GM12878 (cell line): ENCODE measurements around the gene ZFP91. TPM values are rescaled to one million over a fixed set of nuclear protein-coding genes. Genes with fewer than 3 reads are reported as not detected.

Source experiments
- ATAC-seq: fragments of 200-7000 bp; cut with Tn5 transposase; 3 replicates; pipeline ENCODE4 v1.9.1; 2020; ENCODE audit warnings: mild to moderate bottlenecking, moderate library complexity
- BruUV-seq: library from RNA; stranded (reverse); fragments of 400-500 nt; replicated peaks from 2 replicates; lab custom pipeline; 2021; lab: Mats Ljungman, UMichigan
- CTCF ChIA-PET: fragments of 300-600 bp; sonication (Branson Sonifier 250); formaldehyde crosslinking; extraction: SDS; loops from one replicate; lab custom pipeline; 2021; ENCODE audit warnings: inconsistent platforms; lab: Yijun Ruan, JAX
- POLR2A ChIA-PET: fragments of 350-600 bp; formaldehyde crosslinking; extraction: SDS; loops from one replicate; lab custom pipeline; 2021; ENCODE audit warnings: inconsistent platforms; lab: Charles Lee
- RAD21 ChIA-PET: fragments of 300-600 bp; sonication (Branson Sonifier 250); formaldehyde crosslinking; loops from one replicate; lab custom pipeline; 2023; ENCODE audit warnings: antibody characterized with exemption; ENCODE audit not compliant: unreplicated experiment; lab: Charles Lee
- SMC1A ChIA-PET: fragments of 300-600 bp; sonication (Branson Sonifier 250); formaldehyde crosslinking; loops from one replicate; lab custom pipeline; 2023; ENCODE audit not compliant: unreplicated experiment, uncharacterized antibody; lab: Charles Lee
- DNase-seq: peaks from one replicate; pipeline ENCODE4 v3.0.0-alpha.2; 2011; ENCODE audit warnings: low read depth, low spot score
- FAIRE-seq: peaks from 3 replicates; lab custom pipeline; 2011; peaks lifted over from hg19 to GRCh38; lab: Jason Lieb, UNC
- H2AFZ ChIP-seq: 2 replicates; pipeline ENCODE4 v1.6.0; 2011; ENCODE audit warnings: low read depth, low read length, control low read depth; ENCODE audit not compliant: control insufficient read depth
- H3K27ac ChIP-seq: 2 replicates; pipeline ENCODE4 v1.5.1; 2011; ENCODE audit warnings: control low read depth; ENCODE audit not compliant: control insufficient read depth, insufficient read depth
- H3K27me3 ChIP-seq, 2 experiments: replicated peaks in 1 of 2; 2 replicates each; pipeline versions ENCODE4 v1.6.0 to v1.6.1; 2011; ENCODE audit warnings: low read length in 1 of 2; ENCODE audit not compliant: control insufficient read depth in 2 of 2, insufficient read depth in 2 of 2
- H3K36me3 ChIP-seq, 2 experiments: 2 replicates each; pipeline ENCODE4 v1.5.1; 2011; ENCODE audit warnings: low read length in 1 of 2; ENCODE audit not compliant: control insufficient read depth in 2 of 2, insufficient read depth in 2 of 2
- H3K4me1 ChIP-seq: 2 replicates; pipeline ENCODE4 v1.6.1; 2011; ENCODE audit warnings: mild to moderate bottlenecking, low read length, moderate library complexity, mixed read lengths; ENCODE audit not compliant: control insufficient read depth, insufficient read depth
- H3K4me2 ChIP-seq: 2 replicates; pipeline ENCODE4 v1.6.0; 2011; ENCODE audit warnings: control low read depth; ENCODE audit not compliant: control insufficient read depth, insufficient read depth
- H3K4me3 ChIP-seq: fragments of 200-600 bp; sonication (generic); 2 replicates; pipeline ENCODE4 v1.5.1; 2016
- H3K79me2 ChIP-seq: 2 replicates; pipeline ENCODE4 v1.6.0; 2011; ENCODE audit warnings: low read length; ENCODE audit not compliant: control insufficient read depth, insufficient read depth
- H3K9ac ChIP-seq: 2 replicates; pipeline ENCODE4 v1.8.0; 2011; ENCODE audit warnings: low read length, control low read depth, mixed read lengths; ENCODE audit not compliant: control insufficient read depth, insufficient read depth
- H3K9me3 ChIP-seq: replicated peaks from 3 replicates; pipeline ENCODE4 v1.5.1; 2011; ENCODE audit warnings: mild to moderate bottlenecking, low read length; ENCODE audit not compliant: control insufficient read depth, insufficient read depth
- H4K20me1 ChIP-seq: 2 replicates; pipeline ENCODE4 v1.6.0; 2011; ENCODE audit not compliant: control insufficient read depth, insufficient read depth
- BACH1 ChIP-seq: fragments of 450-650 bp; IDR thresholded peaks from 2 replicates; pipeline ENCODE4 v1.6.1; 2017; ENCODE audit warnings: mild to moderate bottlenecking, borderline replicate concordance
- BCL3 ChIP-seq: IDR thresholded peaks from 2 replicates; pipeline ENCODE4 v1.6.1; 2011; ENCODE audit warnings: borderline replicate concordance, low read depth, mild to moderate bottlenecking, moderate library complexity, low read length; ENCODE audit not compliant: insufficient read depth, poor library complexity, severe bottlenecking
- GABPA ChIP-seq: IDR thresholded peaks from 2 replicates; pipeline ENCODE4 v1.6.1; 2014; ENCODE audit warnings: antibody characterized with exemption, low read depth, mild to moderate bottlenecking, inconsistent platforms
- JUNB ChIP-seq: IDR thresholded peaks from 2 replicates; pipeline ENCODE4 v1.6.1; 2016; ENCODE audit warnings: antibody characterized with exemption, mild to moderate bottlenecking
- NKRF ChIP-seq: fragments of 450-650 bp; conservative IDR thresholded peaks from 2 replicates; pipeline ENCODE4 v1.6.1; 2017; ENCODE audit warnings: mild to moderate bottlenecking, moderate library complexity
- NR2C2 ChIP-seq: IDR thresholded peaks from 2 replicates; pipeline ENCODE4 v1.6.1; 2011; ENCODE audit warnings: borderline replicate concordance, low read depth; ENCODE audit not compliant: control insufficient read depth, insufficient read length
- NR2F1 ChIP-seq: fragments of 450-650 bp; conservative IDR thresholded peaks from 2 replicates; pipeline ENCODE4 v1.6.1; 2017; ENCODE audit warnings: mild to moderate bottlenecking
- PBX3 ChIP-seq: IDR thresholded peaks from 2 replicates; pipeline ENCODE4 v1.6.1; 2011; ENCODE audit warnings: mild to moderate bottlenecking, low read depth, low read length, moderate library complexity; ENCODE audit not compliant: insufficient replicate concordance
- RAD21 ChIP-seq: IDR thresholded peaks from 2 replicates; pipeline ENCODE4 v1.6.1; 2011; ENCODE audit warnings: mild to moderate bottlenecking, low read depth, low read length, moderate library complexity; ENCODE audit not compliant: insufficient read depth
- RB1 ChIP-seq: fragments of 450-650 bp; formaldehyde crosslinking; IDR thresholded peaks from 2 replicates; pipeline ENCODE4 v1.6.1; 2017; ENCODE audit warnings: mild to moderate bottlenecking, borderline replicate concordance
- SMAD1 ChIP-seq: fragments of 450-650 bp; IDR thresholded peaks from 2 replicates; pipeline ENCODE4 v1.6.1; 2018; ENCODE audit warnings: mild to moderate bottlenecking, low read depth; ENCODE audit not compliant: partially characterized antibody
- SMC3 ChIP-seq: IDR thresholded peaks from 2 replicates; pipeline ENCODE4 v1.6.1; 2011; ENCODE audit warnings: low read length, improper control_type of control experiment, borderline replicate concordance
- SREBF2 ChIP-seq: IDR thresholded peaks from 2 replicates; pipeline ENCODE4 v1.6.1; 2012; ENCODE audit warnings: mild to moderate bottlenecking, low read length
- STAT1 ChIP-seq: fragments of 450-650 bp; conservative IDR thresholded peaks from 2 replicates; pipeline ENCODE4 v1.6.1; 2014; ENCODE audit warnings: antibody characterized with exemption, mild to moderate bottlenecking
- ZBED1 ChIP-seq: IDR thresholded peaks from 2 replicates; pipeline ENCODE4 v1.6.1; 2016; ENCODE audit warnings: borderline replicate concordance
- ZNF217 ChIP-seq: fragments of 450-650 bp; IDR thresholded peaks from 2 replicates; pipeline ENCODE4 v1.6.1; 2017; ENCODE audit warnings: antibody characterized with exemption, mild to moderate bottlenecking
- WGBS: methylation state at CpG from one replicate; pipeline ENCODE4 v1.1.6; 2016; ENCODE audit warnings: low lambda C conversion rate; ENCODE audit not compliant: insufficient replicate concordance, insufficient coverage; ENCODE audit errors: missing lambda C conversion rate; 5-methylcytosine and 5-hydroxymethylcytosine counted together
- in situ Hi-C: fragments of 300-500 bp; cut with MboI; formaldehyde crosslinking; loops from 9 replicates; pipeline ENCODE4 v1.14.3; 2018; ENCODE audit warnings: mixed read lengths
- intact Hi-C: fragments of 100-400 bp; cut with micrococcal nuclease; formaldehyde crosslinking; loops from one replicate; pipeline ENCODE4 v1.14.2; 2022; ENCODE audit not compliant: unreplicated experiment
- polyA plus RNA-seq, 11 experiments: library from polyadenylated mRNA; depleted of rRNA in 4 of 11; unstranded in 6 of 11; stranded (reverse) in 5 of 11; fragments of >200 nt; fragmentation: Nextera tagmentation in 4 of 11; fragmentation: Illumina TruSeq in 1 of 11; extraction: Ambion mirVana in 4 of 11; extraction: Trizol in 1 of 11; gene quantifications; 1 replicate in 1 of 11; 2 replicates in 10 of 11; pipeline versions ENCODE4 v1.2.1 to v1.2.3, GENCODE V29; 2011 to 2016; ENCODE audit warnings: inconsistent platforms in 2 of 11, missing spikeins in 2 of 11, low read depth in 1 of 11
- total RNA-seq, 4 experiments: library from RNA; depleted of rRNA in 3 of 4; stranded (reverse); fragments of >200 nt in 3 of 4; fragmentation: Illumina TruSeq in 1 of 4; extraction: Trizol in 1 of 4; gene quantifications; 2 replicates each; pipeline versions ENCODE4 v1.2.1 to v1.2.3, GENCODE V29; 2013 to 2021
- TF ChIP-seq, protein P1 (sequence below): IDR thresholded peaks from 2 replicates; pipeline ENCODE4 v1.6.1; 2012; ENCODE audit warnings: mild to moderate bottlenecking, low read depth, low read length

The ZFP91 gene
- total and polyA plus RNA-seq, 10 of the 15 experiments (the other 5 are each of a cell fraction or from before 2014, with no cell fraction given) = 12.9 to 54.1 (median 31.7) TPM

DNA sequence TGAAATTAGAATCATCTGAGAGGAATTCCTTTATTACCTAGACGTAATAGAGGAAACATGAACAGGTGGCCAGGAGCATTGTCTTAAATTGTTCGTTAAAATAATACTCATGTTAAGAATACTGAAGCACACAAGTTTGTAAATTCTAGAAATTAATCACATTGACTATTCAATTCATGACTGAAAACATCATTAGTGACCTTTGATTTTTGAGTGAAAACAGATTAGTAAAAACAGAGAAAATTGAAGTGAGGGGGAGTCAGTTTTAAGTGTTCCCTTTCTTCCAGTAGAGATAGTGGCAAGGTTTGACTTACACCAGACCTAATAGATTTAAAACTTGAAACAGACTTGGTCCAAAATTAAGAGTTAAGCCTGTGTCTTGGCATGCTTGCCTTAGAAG, 1.4 kb downstream of the ZFP91 start:
- peak overlapping the region; percentile 98 for H3K27ac ChIP-seq
- H3K27me3 ChIP-seq = no peaks in the 10 kb centered on the region
- FAIRE-seq (no peak), ATAC-seq (no peak), DNase-seq (no peak)
- H3K4me2 ChIP-seq = peak overlapping the region; percentile 24
- peaks cover 12% of the 10 kb centered on the region for H3K4me1 ChIP-seq
- no peaks in the 10 kb centered on the region; a peak in 1 of 4 replicates for H3K36me3 ChIP-seq
- no peak overlapping the region for H2AFZ ChIP-seq
- H3K4me3 ChIP-seq = peak overlapping the region; percentile 82
- ChIA-PET RAD21 (no interaction called here), POLR2A (no interaction called here), CTCF (interaction anchor here (1.0 to 10.4 kb wide), 5 partner anchors 12 to 67 kb away, joined by 3 to 110 read pairs (median 4); no protein-coding TSS in a partner anchor), SMC1A (interaction anchor here (1.0 to 2.4 kb wide), 3 partner anchors 8 to 49 kb away, joined by 3 to 8 read pairs (median 7); no protein-coding TSS in a partner anchor)
- H3K9me3 ChIP-seq = no peaks in the 10 kb centered on the region
- in situ Hi-C loops (loop anchor here (25.0 kb wide), 2 partner anchors 1082 to 1243 kb away; partner anchors contain the start of genes P2RX3, PATL1 and SSRP1), intact Hi-C loops (no loop called here)
- WGBS = 0% methylated on average over 2 of the region's 2 CpGs
- TSS peak; percentile 47 for BruUV-seq
- H3K9ac ChIP-seq = peak overlapping the region; percentile 97
- no peaks in the 10 kb centered on the region for H4K20me1 ChIP-seq
- H3K79me2 ChIP-seq = peaks cover 81% of the 10 kb centered on the region
- TF ChIP-seq RAD21 (no peak), SMAD1 (no peak), NKRF (no peak), STAT1 (no peak), GABPA (peak; percentile 50; the same call in 1 of the 2 replicates), RB1 (no peak), ZNF217 (no peak), SMC3 (no peak), SREBF2 (no peak), NR2C2 (no peak), NR2F1 (no peak), BACH1 (no peak), ZBED1 (no peak), JUNB (peak; percentile 85), BCL3 (no peak), PBX3 (no peak)
- TF ChIP-seq, protein P1, sequence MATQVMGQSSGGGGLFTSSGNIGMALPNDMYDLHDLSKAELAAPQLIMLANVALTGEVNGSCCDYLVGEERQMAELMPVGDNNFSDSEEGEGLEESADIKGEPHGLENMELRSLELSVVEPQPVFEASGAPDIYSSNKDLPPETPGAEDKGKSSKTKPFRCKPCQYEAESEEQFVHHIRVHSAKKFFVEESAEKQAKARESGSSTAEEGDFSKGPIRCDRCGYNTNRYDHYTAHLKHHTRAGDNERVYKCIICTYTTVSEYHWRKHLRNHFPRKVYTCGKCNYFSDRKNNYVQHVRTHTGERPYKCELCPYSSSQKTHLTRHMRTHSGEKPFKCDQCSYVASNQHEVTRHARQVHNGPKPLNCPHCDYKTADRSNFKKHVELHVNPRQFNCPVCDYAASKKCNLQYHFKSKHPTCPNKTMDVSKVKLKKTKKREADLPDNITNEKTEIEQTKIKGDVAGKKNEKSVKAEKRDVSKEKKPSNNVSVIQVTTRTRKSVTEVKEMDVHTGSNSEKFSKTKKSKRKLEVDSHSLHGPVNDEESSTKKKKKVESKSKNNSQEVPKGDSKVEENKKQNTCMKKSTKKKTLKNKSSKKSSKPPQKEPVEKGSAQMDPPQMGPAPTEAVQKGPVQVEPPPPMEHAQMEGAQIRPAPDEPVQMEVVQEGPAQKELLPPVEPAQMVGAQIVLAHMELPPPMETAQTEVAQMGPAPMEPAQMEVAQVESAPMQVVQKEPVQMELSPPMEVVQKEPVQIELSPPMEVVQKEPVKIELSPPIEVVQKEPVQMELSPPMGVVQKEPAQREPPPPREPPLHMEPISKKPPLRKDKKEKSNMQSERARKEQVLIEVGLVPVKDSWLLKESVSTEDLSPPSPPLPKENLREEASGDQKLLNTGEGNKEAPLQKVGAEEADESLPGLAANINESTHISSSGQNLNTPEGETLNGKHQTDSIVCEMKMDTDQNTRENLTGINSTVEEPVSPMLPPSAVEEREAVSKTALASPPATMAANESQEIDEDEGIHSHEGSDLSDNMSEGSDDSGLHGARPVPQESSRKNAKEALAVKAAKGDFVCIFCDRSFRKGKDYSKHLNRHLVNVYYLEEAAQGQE = no peak
